HG03097 (cell line): ENCODE measurements around the gene ADD3.

Experiments
- ATAC-seq: cut with Tn5 transposase; IDR thresholded peaks from one replicate; pipeline ENCODE4 v1.9.1; 2021; ENCODE audit not compliant: unreplicated experiment, low FRiP score

The ADD3 gene, protein sequence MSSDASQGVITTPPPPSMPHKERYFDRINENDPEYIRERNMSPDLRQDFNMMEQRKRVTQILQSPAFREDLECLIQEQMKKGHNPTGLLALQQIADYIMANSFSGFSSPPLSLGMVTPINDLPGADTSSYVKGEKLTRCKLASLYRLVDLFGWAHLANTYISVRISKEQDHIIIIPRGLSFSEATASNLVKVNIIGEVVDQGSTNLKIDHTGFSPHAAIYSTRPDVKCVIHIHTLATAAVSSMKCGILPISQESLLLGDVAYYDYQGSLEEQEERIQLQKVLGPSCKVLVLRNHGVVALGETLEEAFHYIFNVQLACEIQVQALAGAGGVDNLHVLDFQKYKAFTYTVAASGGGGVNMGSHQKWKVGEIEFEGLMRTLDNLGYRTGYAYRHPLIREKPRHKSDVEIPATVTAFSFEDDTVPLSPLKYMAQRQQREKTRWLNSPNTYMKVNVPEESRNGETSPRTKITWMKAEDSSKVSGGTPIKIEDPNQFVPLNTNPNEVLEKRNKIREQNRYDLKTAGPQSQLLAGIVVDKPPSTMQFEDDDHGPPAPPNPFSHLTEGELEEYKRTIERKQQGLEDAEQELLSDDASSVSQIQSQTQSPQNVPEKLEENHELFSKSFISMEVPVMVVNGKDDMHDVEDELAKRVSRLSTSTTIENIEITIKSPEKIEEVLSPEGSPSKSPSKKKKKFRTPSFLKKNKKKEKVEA

GRCh38 chr10:110007701-110008517 is at the start of gene ADD3:
ADD3 (plus strand) TSS chr10:110007984; CDS start chr10:110100654, 92,670 bp downstream.
- ATAC-seq = peak; percentile 50

DNA sequence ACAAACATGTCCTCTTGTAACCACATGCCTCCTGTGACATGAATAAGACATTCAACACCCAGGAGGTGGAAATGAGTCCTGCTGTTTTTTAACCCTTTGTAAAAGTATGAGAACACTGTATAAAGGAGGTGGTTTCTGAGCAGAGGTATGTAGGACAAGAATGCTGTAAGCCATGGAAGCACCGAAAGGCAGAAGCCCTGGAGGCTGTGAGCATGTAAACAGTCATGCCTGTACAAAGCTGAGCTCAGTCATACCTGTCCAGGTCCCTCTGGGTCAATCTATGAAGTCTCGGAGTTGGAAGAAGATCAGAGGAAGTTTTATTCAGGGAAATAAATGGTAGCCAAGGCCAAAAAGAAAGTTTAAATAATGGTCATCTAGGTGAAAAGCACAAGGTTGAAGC is 49.7 kb upstream of the ADD3 start:
- no peak for ATAC-seq

DNA sequence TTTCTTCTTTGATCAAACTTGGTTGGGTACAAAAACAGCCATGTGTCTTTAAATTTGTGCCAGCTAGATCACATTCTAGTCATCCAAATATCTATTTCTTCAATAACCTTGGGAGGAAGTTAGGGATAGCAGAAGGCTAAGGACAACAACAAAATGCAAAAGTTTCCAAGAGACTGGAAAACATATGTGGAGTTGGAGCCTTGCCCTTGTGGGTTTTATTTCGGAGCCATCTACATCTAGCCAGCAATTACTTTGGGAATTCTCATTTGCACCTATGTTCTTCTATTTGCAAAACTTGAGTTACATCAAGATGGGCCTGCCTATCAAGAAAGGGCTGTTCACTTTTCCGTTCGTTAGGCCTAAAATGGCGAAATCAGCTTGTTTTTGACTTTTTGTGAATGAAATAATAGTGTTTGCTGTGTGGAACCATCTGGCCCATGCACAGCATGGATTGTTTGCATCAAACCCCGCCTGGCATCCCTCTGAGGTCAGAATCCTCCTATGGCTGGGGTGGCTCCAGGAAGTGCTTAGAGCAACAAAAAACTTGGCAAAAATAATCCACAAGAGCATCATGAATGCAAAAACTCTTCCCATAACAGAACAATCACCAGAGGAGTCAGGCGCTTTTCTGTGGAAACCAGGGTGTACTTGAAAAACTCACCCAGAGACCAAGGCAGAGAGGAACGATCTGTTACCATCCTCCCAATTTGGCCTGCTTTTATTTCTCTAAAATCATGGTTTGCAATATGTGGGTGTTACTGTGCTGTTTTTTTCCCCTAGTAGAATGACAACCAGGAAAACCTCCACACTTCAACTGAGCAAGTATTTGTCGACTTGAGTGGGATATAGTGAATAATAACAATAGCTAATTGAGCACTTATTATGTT is 48.3 kb upstream of the ADD3 start:
- ATAC-seq = no peak

DNA sequence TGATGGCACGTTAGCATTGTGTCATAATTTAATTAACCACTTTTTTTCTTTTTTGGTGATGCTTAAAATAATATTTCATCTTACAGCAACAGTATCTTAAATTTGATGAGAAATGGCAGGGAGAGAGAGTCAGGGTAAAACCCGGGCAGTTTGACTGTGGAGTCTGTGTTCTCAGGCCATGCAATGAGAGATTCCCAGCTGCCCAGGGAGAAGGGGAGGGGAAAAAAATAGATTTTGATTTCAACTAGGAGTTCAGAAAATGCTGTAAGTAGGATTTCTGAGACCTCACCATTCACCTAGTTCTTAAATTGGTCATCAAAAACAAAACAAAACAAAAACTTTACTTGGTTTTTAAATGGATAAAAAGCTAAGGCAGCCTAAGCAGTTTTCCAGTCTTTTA is 47.1 kb upstream of the ADD3 start:
- ATAC-seq = no peak

DNA sequence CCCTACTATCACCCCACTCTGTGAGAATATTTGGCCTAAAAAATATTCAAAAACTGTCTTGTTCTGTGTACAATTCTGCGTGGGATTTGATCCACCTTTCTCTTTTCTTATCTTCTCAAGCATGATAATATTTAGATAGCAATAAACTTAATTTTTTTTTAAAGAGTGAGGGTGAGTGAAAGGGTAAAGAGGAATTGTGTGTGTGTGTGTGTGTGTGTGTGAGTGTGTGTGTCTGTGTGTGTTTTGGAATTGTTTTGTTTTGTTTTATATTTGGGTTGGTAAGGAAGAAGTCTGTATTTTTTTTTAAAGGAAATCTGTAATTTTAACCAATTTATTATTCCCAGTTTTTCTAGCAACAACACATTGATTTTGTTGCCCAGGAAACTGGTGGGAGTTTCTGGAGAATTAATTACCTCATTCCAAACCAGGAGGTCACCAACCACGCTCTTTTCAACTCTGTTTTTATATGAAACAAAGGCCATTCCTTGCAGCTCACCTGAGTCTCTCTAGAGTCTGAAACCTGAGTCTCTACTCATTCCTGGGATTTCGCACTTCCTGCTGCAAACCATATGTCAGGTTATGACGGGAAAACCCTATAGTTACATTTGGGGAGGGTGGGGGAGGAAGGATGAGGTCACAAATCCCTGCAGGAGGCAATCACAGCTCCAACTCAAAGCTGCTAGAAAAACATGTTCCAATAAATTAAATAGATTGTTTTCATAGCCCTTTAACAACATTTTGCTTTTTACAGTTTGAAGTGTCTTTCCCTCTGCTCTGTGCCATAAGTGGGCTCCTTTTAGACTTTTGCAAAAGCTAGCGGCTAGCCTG is 46.4 kb upstream of the ADD3 start:
- no peak for ATAC-seq

GRCh38 chr10:109962247-109962646 is 45.5 kb upstream of the ADD3 start:
- no peak for ATAC-seq

GRCh38 chr10:109963439-109963838 is 44.3 kb upstream of the ADD3 start:
- ATAC-seq = no peak

- no peak for ATAC-seq
Measured at GRCh38 chr10:109964318-109964717, 43.5 kb upstream of the ADD3 start.

DNA sequence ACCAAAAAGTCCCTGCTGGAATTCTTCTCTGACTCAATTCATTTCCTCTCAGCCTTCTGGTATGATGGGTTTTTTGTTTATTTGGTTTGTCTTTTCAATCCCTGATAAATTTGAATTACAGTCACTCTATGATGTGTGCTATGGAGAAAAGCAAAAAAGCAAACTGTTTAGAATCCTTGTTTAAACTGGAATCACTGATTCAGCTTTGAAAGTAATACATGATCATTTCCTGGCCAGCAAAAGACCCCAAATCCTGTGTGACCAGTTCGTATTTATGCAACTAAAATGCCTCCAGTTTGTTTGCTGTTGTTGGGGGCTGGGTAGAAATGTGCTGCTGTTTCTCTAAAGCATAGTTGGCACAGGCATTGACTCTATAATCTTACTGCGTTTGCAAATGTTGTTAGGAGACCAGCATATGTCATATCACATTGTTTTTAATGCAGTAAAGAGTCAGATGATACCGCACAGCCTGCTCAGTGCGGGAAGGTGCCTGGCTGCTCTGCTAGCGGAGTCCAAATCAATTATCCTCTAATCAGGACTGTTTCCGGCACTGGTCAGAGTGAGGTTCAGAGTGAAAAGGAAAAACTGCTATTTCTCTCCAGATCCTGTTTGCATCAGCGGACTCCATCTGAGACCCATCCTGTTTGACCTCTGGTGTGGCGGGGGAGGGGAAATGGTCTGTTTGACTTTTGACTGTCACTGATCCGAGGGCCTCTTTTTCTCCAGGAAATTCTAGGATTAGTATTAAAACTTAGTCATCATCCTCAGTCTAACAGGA is 40.6 kb upstream of the ADD3 start:
- no peak for ATAC-seq

GRCh38 chr10:109967739-109968088 is 40.1 kb upstream of the ADD3 start:
- ATAC-seq = no peak

DNA sequence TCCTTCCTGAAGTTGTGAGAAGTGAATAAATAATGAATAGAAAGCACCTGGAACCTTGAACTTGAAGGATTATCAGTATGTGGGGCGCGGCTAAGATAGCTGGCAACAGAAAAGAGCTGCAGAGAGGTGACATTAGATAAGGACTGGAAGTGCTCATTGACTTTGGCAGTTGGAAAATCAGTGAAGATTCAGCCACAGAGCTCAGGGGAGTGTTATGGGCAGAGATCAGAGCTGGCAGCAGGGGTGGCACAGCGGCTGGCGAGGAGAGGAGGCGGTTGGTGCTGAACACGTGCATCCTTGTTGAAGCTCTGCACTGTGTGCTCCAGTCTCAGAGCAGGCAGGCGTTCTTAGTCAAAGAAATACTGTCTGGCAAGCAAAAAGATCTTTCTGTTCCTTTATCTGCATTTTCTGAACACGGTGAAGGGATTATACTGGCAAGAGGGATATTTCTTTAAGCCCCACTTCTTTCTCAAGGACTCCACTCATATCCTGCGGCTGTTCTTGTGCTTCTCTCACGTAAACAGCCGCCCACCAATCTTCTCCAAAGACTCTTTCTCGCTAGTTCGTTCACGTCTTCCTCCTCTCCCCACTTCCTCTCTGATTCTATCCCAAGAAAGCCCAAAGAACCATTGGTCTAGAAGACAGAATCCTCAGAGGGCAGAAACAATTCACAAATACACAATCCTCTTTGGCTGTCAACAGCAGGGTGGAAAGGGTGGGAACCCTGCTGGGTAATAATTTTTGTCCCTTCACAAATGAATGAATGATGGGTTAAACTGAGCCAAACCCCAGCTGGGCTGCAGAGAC is 38.6 kb upstream of the ADD3 start:
- ATAC-seq = no peak

DNA sequence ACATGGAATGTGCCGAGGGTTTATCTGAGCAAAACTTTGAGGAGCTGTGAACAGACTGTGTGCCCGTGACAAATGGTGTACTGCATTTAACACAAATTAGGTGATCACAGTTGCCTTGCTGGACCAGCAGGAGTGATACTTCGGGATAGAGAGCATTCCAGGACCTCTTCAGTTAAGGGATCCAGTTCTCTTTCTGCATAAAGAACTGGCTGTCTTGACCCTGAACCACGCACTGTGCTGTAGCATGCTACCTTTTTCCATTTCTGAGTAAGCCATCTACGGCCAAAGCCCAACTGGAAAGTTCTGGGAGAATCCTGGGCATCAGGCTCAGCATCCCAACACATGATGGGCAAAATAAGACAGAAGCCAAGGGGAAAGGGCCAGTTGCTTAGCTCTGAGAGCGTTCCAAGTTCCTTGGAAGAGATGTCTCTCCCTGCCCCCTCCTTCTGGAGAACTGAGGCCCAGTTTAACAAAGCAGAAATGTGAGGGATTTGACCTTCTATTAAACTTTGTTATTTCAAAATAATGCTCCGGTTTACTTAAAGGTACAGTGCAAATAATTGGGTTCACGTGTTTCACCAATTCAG is 37.9 kb upstream of the ADD3 start:
- no peak for ATAC-seq

DNA sequence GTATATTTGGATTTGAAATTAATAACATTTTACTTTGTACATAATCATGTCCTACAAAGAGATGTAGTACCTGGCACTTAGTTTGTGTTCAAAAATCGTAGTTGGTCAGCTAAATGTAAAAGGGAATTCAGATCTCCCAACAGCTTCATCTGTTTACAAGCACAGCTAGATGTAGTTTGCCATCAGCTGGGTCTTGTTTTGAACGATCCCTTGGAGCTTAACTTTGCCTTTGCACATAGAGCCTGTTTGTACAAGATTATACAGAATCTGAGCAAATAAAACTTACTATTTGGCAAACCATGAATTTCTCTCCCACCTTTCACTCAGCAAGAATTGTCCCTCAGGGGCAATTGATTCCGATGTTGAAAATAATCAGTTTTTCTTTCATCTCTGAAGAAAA is 36.1 kb upstream of the ADD3 start:
- no peak for ATAC-seq

- no peak for ATAC-seq
Measured at GRCh38 chr10:109972372-109973001, 35.3 kb upstream of the ADD3 start.

DNA sequence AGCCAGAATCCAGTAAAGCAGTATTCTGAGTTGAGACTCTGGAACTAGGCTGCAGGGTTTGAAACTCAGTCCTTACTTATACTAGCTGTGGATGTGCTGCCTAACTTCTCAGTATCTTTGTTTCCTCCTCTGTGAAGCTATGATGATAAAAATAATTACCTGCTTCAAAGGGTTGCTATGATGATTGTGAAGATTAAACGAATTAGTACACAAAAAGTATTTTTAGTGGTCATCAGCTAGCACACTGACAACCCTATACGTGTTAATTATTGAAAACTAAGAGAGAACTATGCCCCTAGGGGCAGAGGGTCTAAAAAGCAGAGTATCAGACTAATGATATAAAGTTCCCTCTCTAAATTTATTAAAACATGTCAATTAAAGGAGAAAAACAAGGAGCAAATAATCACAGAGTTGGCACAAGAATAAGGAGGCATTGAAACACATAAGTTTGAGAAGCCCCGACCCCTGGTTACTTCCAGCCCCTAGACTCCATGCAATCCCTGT is 34.4 kb upstream of the ADD3 start:
- ATAC-seq = no peak

DNA sequence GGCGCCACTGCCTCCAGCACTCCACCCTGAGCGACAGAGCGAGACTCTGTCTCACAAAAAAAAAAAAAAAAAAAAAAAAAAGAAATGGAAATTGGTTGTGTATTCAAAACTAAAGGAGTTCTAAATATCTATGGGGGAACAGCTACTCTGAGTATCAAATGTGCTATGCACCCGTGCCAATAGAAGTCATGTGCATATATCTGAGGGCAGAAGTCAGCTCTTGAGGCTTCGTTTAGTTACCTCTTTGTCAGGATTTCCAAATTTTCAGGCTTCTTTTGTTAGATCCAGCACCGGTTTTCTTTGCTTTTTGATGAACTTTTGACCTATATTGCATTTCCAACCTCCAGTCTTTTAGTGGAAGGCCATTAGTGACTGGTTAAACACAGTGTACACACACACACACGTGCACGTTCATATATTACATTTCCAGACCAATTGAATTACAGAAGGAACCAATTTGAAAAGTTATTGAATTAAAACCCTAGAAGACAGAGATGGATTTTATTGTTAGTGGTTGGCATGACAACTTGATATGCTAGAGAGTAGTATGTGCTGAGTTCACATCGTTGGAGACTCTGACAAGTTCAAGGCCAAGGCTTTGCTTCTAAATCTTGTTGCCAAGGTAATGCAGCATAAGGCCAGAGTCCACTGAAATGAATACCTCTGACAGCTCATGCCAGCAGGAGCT is 33.1 kb upstream of the ADD3 start:
- no peak for ATAC-seq
